ENCODE results near the gene SLAMF9. TPM values are rescaled to one million over a fixed set of nuclear protein-coding genes. Genes with fewer than 3 reads are reported as not detected.

Gene SLAMF9
- total RNA-seq, 1 donor from 2014 or later = 0.43 TPM

DNA sequence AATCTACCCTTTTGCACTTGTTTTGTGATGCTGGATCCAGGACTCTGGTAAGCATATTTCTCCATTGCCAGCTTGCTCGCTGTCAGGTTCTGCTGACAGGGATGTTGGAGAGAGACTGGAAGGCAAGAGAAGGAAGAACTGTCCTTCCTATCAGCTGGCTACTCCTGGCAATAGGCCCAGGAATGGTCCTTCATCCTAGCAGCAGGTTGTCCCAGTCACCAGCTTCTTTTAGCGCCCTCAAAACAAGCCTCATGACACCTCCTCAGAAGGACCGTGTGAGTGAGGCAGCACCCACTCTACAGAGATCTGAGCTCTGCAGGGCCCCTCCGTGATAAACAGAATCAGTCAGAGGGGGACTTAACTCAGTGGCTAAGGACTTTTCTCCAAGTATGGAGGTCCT, 33.1 kb upstream of the SLAMF9 start:
- Histone ChIP-seq H2AFZ (ENCODE audit: low read depth, low read length) (no peak overlapping the region), H3K4me2 (ENCODE audit: low read length) (no peak overlapping the region), H3K4me3 (ENCODE audit: insufficient read depth, low read depth, low read length) (no peak overlapping the region), H3K9ac (ENCODE audit: low read length) (no peak overlapping the region), H4K20me1 (ENCODE audit: insufficient read depth, low read length) (no peaks in the 10 kb centered on the region), H3K4me1 (ENCODE audit: insufficient read depth, low read length) (no peaks in the 10 kb centered on the region), H3K36me3 (ENCODE audit: insufficient read depth, low read length) (no peaks in the 10 kb centered on the region), H3K9me3 (ENCODE audit: insufficient read depth, low read depth, low read length) (no peaks in the 10 kb centered on the region), H3K79me2 (ENCODE audit: insufficient read depth, low read length) (no peaks in the 10 kb centered on the region), H3K27ac (ENCODE audit: low read depth, low read length) (no peak overlapping the region), H3K27me3 (ENCODE audit: insufficient read depth, low read length) (peaks cover 9% of the 10 kb centered on the region)
- Mint-ChIP-seq H3K27ac (ENCODE audit: unreplicated experiment) (no peak overlapping the region), H3K4me1 (ENCODE audit: low read depth, unreplicated experiment) (peaks cover 6% of the 10 kb centered on the region), H3K27me3 (ENCODE audit: low read depth, unreplicated experiment) (peaks cover 17% of the 10 kb centered on the region), H3K9me3 (ENCODE audit: unreplicated experiment) (no peaks in the 10 kb centered on the region), H3K4me3 (ENCODE audit: unreplicated experiment) (no peak overlapping the region), H3K36me3 (ENCODE audit: low read depth, unreplicated experiment) (no peaks in the 10 kb centered on the region)
- TF ChIP-seq CTCF (IDR thresholded peaks at IDR 0.05; ENCODE audit: insufficient read depth, low read depth, low read length) (no peak), EZH2 (IDR thresholded peaks at IDR 0.05; ENCODE audit: insufficient read depth, low read length) (no peak)
- no peak for DNase-seq (ENCODE audit: low read depth)
- no peak for FAIRE-seq

- H3K36me3 ChIP-seq (ENCODE audit: insufficient read depth, low read length) = no peaks in the 10 kb centered on the region
- no peaks in the 10 kb centered on the region for H3K36me3 Mint-ChIP-seq (ENCODE audit: low read depth, unreplicated experiment)
- FAIRE-seq (no peak), DNase-seq (ENCODE audit: low read depth) (no peak)
- H3K4me3 ChIP-seq (ENCODE audit: insufficient read depth, low read depth, low read length) = no peak overlapping the region
- no peaks in the 10 kb centered on the region for H3K79me2 ChIP-seq (ENCODE audit: insufficient read depth, low read length)
- no peaks in the 10 kb centered on the region for H3K9me3 Mint-ChIP-seq (ENCODE audit: unreplicated experiment)
- no peak overlapping the region for H3K27ac Mint-ChIP-seq (ENCODE audit: unreplicated experiment)
- no peaks in the 10 kb centered on the region for H3K4me1 Mint-ChIP-seq (ENCODE audit: low read depth, unreplicated experiment)
- peaks cover 9% of the 10 kb centered on the region for H3K27me3 ChIP-seq (ENCODE audit: insufficient read depth, low read length)
- H3K9me3 ChIP-seq (ENCODE audit: insufficient read depth, low read depth, low read length) = no peaks in the 10 kb centered on the region
- no peak overlapping the region for H3K4me3 Mint-ChIP-seq (ENCODE audit: unreplicated experiment)
- H3K27ac ChIP-seq (ENCODE audit: low read depth, low read length) = no peak overlapping the region
- H3K4me2 ChIP-seq (ENCODE audit: low read length) = no peak overlapping the region
- no peaks in the 10 kb centered on the region for H3K4me1 ChIP-seq (ENCODE audit: insufficient read depth, low read length)
- H4K20me1 ChIP-seq (ENCODE audit: insufficient read depth, low read length) = no peaks in the 10 kb centered on the region
- no peak for TF ChIP-seq EZH2 (IDR thresholded peaks at IDR 0.05; ENCODE audit: insufficient read depth, low read length)
- TF ChIP-seq CTCF (IDR thresholded peaks at IDR 0.05; ENCODE audit: insufficient read depth, low read depth, low read length) = no peak
- peaks cover 22% of the 10 kb centered on the region for H3K27me3 Mint-ChIP-seq (ENCODE audit: low read depth, unreplicated experiment)
- no peak overlapping the region for H2AFZ ChIP-seq (ENCODE audit: low read depth, low read length)
- no peak overlapping the region for H3K9ac ChIP-seq (ENCODE audit: low read length)
Measured at GRCh38 chr1:159986531-159986930, 32.5 kb upstream of the SLAMF9 start.

DNA sequence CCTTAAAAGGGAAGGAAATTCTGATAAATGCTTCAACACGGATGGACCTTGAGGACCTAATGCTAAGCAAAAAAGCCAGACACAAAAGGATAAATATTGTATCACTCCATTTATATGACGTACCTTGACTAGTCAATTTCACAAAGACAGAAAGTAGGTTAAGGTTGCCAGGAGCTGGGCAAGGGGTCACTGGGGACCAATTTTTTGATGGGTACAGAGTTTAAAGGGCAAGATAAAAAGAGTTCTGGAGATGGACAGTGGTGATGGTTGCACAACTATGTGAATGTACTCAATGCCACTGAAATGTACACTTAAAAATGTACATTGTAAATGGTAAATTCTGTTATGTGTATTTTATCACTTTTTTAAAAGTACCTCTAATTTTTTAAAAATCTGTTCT, 32.1 kb upstream of the SLAMF9 start:
- no peaks in the 10 kb centered on the region for H3K36me3 ChIP-seq (ENCODE audit: insufficient read depth, low read length)
- no peaks in the 10 kb centered on the region for H3K4me1 Mint-ChIP-seq (ENCODE audit: low read depth, unreplicated experiment)
- H4K20me1 ChIP-seq (ENCODE audit: insufficient read depth, low read length) = no peaks in the 10 kb centered on the region
- peaks cover 22% of the 10 kb centered on the region for H3K27me3 Mint-ChIP-seq (ENCODE audit: low read depth, unreplicated experiment)
- no peaks in the 10 kb centered on the region for H3K9me3 ChIP-seq (ENCODE audit: insufficient read depth, low read depth, low read length)
- H3K4me2 ChIP-seq (ENCODE audit: low read length) = no peak overlapping the region
- no peaks in the 10 kb centered on the region for H3K9me3 Mint-ChIP-seq (ENCODE audit: unreplicated experiment)
- no peaks in the 10 kb centered on the region for H3K4me1 ChIP-seq (ENCODE audit: insufficient read depth, low read length)
- no peaks in the 10 kb centered on the region for H3K79me2 ChIP-seq (ENCODE audit: insufficient read depth, low read length)
- peaks cover 9% of the 10 kb centered on the region for H3K27me3 ChIP-seq (ENCODE audit: insufficient read depth, low read length)
- DNase-seq (ENCODE audit: low read depth) (no peak), FAIRE-seq (no peak)
- no peak overlapping the region for H2AFZ ChIP-seq (ENCODE audit: low read depth, low read length)
- H3K4me3 Mint-ChIP-seq (ENCODE audit: unreplicated experiment) = no peak overlapping the region
- no peak overlapping the region for H3K9ac ChIP-seq (ENCODE audit: low read length)
- TF ChIP-seq EZH2 (IDR thresholded peaks at IDR 0.05; ENCODE audit: insufficient read depth, low read length) = no peak
- no peak for TF ChIP-seq CTCF (IDR thresholded peaks at IDR 0.05; ENCODE audit: insufficient read depth, low read depth, low read length)
- H3K27ac ChIP-seq (ENCODE audit: low read depth, low read length) = no peak overlapping the region
- H3K27ac Mint-ChIP-seq (ENCODE audit: unreplicated experiment) = no peak overlapping the region
- no peak overlapping the region for H3K4me3 ChIP-seq (ENCODE audit: insufficient read depth, low read depth, low read length)
- no peaks in the 10 kb centered on the region for H3K36me3 Mint-ChIP-seq (ENCODE audit: low read depth, unreplicated experiment)

All from astrocyte (in vitro differentiated cells and primary cell).